ENCODE results near the gene PTPN4. TPM values are rescaled to one million over a fixed set of nuclear protein-coding genes. Genes with fewer than 3 reads are reported as not detected.
"Not testable (repeated sequence)": the region's sequence is repeated elsewhere in the genome, so short reads cannot be mapped to it uniquely, and the experiment has no call there.

PTPN4 gene
- total and polyA plus RNA-seq, 2 donors: 4.8 to 58.1 TPM

GRCh38 chr2:119947535-119947934, 187.8 kb downstream of the PTPN4 start:
- 93% methylated on average over 1 of the region's 1 CpG for WGBS
- no peak overlapping the region for H3K4me3 ChIP-seq (ENCODE audit: low read depth, low read length)
- no peak overlapping the region for H3K27ac ChIP-seq (ENCODE audit: low read depth)
- no peaks in the 10 kb centered on the region for H3K36me3 ChIP-seq (ENCODE audit: insufficient read depth)
- H3K4me1 ChIP-seq (ENCODE audit: insufficient read depth): no peaks in the 10 kb centered on the region
- DNase-seq (ENCODE audit: extremely low spot score): no peak

GRCh38 chr2:119950966-119951365, 191.2 kb downstream of the PTPN4 start:
- H3K4me3 ChIP-seq (ENCODE audit: low read depth, low read length): no peak overlapping the region
- no peak overlapping the region for H3K27ac ChIP-seq (ENCODE audit: low read depth)
- DNase-seq (ENCODE audit: extremely low spot score): no peak
- WGBS: 85% methylated on average over 2 of the region's 2 CpGs
- H3K36me3 ChIP-seq (ENCODE audit: insufficient read depth): no peaks in the 10 kb centered on the region
- no peaks in the 10 kb centered on the region for H3K4me1 ChIP-seq (ENCODE audit: insufficient read depth)

GRCh38 chr2:119958670-119959268, 199.0 kb downstream of the PTPN4 start:
- no peak overlapping the region for H3K27ac ChIP-seq (ENCODE audit: low read depth)
- no peaks in the 10 kb centered on the region for H3K4me1 ChIP-seq (ENCODE audit: insufficient read depth)
- no peak overlapping the region for H3K4me3 ChIP-seq (ENCODE audit: low read depth, low read length)
- no peaks in the 10 kb centered on the region for H3K36me3 ChIP-seq (ENCODE audit: insufficient read depth)
- no peak for DNase-seq (ENCODE audit: extremely low spot score)

- no peak overlapping the region for H3K4me3 ChIP-seq (ENCODE audit: low read depth, low read length)
- no peaks in the 10 kb centered on the region for H3K4me1 ChIP-seq (ENCODE audit: insufficient read depth)
- H3K36me3 ChIP-seq (ENCODE audit: insufficient read depth): no peaks in the 10 kb centered on the region
- no peak overlapping the region for H3K27ac ChIP-seq (ENCODE audit: low read depth)
- DNase-seq (ENCODE audit: extremely low spot score): no peak
- WGBS: 70% methylated on average over 2 of the region's 2 CpGs
These were observed 201.1 kb downstream of the PTPN4 start for GRCh38 chr2:119960821-119961220.

GRCh38 chr2:119981896-119982295, 222.2 kb downstream of the PTPN4 start:
- no peaks in the 10 kb centered on the region for H3K36me3 ChIP-seq (ENCODE audit: insufficient read depth)
- DNase-seq (ENCODE audit: extremely low spot score): no peak
- no peak overlapping the region for H3K27ac ChIP-seq (ENCODE audit: low read depth)
- H3K4me3 ChIP-seq (ENCODE audit: low read depth, low read length): no peak overlapping the region
- no peaks in the 10 kb centered on the region for H3K4me1 ChIP-seq (ENCODE audit: insufficient read depth)

GRCh38 chr2:119982506-119982905, 222.8 kb downstream of the PTPN4 start:
- Histone ChIP-seq H3K36me3 (ENCODE audit: insufficient read depth) (no peaks in the 10 kb centered on the region), H3K27ac (ENCODE audit: low read depth) (no peak overlapping the region), H3K4me3 (ENCODE audit: low read depth, low read length) (no peak overlapping the region), H3K4me1 (ENCODE audit: insufficient read depth) (no peaks in the 10 kb centered on the region)
- 74% methylated on average over 2 of the region's 2 CpGs for WGBS
- DNase-seq (ENCODE audit: extremely low spot score): no peak

GRCh38 chr2:119983108-119983507, 223.4 kb downstream of the PTPN4 start:
- H3K4me1 ChIP-seq (ENCODE audit: insufficient read depth): no peaks in the 10 kb centered on the region
- DNase-seq (ENCODE audit: extremely low spot score): no peak
- no peak overlapping the region for H3K27ac ChIP-seq (ENCODE audit: low read depth)
- no peak overlapping the region for H3K4me3 ChIP-seq (ENCODE audit: low read depth, low read length)
- 97% methylated on average over 3 of the region's 3 CpGs for WGBS
- no peaks in the 10 kb centered on the region for H3K36me3 ChIP-seq (ENCODE audit: insufficient read depth)

- no peaks in the 10 kb centered on the region for H3K4me1 ChIP-seq (ENCODE audit: insufficient read depth)
- WGBS: 77% methylated on average over 3 of the region's 3 CpGs
- no peaks in the 10 kb centered on the region for H3K36me3 ChIP-seq (ENCODE audit: insufficient read depth)
- no peak overlapping the region for H3K4me3 ChIP-seq (ENCODE audit: low read depth, low read length)
- no peak overlapping the region for H3K27ac ChIP-seq (ENCODE audit: low read depth)
- DNase-seq (ENCODE audit: extremely low spot score): no peak
These were observed 236.4 kb downstream of the PTPN4 start for GRCh38 chr2:119996148-119996547.

- not testable (repeated sequence) for H3K4me3 ChIP-seq (ENCODE audit: low read depth, low read length); H3K27ac ChIP-seq (ENCODE audit: low read depth); DNase-seq (ENCODE audit: extremely low spot score); H3K4me1 ChIP-seq (ENCODE audit: insufficient read depth); H3K36me3 ChIP-seq (ENCODE audit: insufficient read depth)
- 92% methylated on average over 55 of the region's 55 CpGs for WGBS
These were observed 237.5 kb downstream of the PTPN4 start for GRCh38 chr2:119996896-119997891.

- no peaks in the 10 kb centered on the region for H3K36me3 ChIP-seq (ENCODE audit: insufficient read depth)
- H3K4me3 ChIP-seq (ENCODE audit: low read depth, low read length): no peak overlapping the region
- no peaks in the 10 kb centered on the region for H3K4me1 ChIP-seq (ENCODE audit: insufficient read depth)
- H3K27ac ChIP-seq (ENCODE audit: low read depth): no peak overlapping the region
- 78% methylated on average over 1 of the region's 1 CpG for WGBS
- no peak for DNase-seq (ENCODE audit: extremely low spot score)
These were observed 241.7 kb downstream of the PTPN4 start for GRCh38 chr2:120001471-120001870.

- no peak overlapping the region for H3K27ac ChIP-seq (ENCODE audit: low read depth)
- H3K4me3 ChIP-seq (ENCODE audit: low read depth, low read length): no peak overlapping the region
- no peak for DNase-seq (ENCODE audit: extremely low spot score)
- H3K36me3 ChIP-seq (ENCODE audit: insufficient read depth): no peaks in the 10 kb centered on the region
- no peaks in the 10 kb centered on the region for H3K4me1 ChIP-seq (ENCODE audit: insufficient read depth)
These were observed 244.5 kb downstream of the PTPN4 start for GRCh38 chr2:120004254-120004653.

- H3K27ac ChIP-seq (ENCODE audit: low read depth): no peak overlapping the region
- no peaks in the 10 kb centered on the region for H3K4me1 ChIP-seq (ENCODE audit: insufficient read depth)
- WGBS: 93% methylated on average over 11 of the region's 11 CpGs
- no peaks in the 10 kb centered on the region for H3K36me3 ChIP-seq (ENCODE audit: insufficient read depth)
- no peak for DNase-seq (ENCODE audit: extremely low spot score)
- H3K4me3 ChIP-seq (ENCODE audit: low read depth, low read length): no peak overlapping the region
These were observed 246.3 kb downstream of the PTPN4 start for GRCh38 chr2:120005834-120006521.

- DNase-seq (ENCODE audit: extremely low spot score): no peak
- 94% methylated on average over 4 of the region's 4 CpGs for WGBS
These were observed 248.1 kb downstream of the PTPN4 start for GRCh38 chr2:120007851-120008250.

GRCh38 chr2:120012363-120012762, 252.6 kb downstream of the PTPN4 start:
- H3K36me3 ChIP-seq (ENCODE audit: insufficient read depth): no peaks in the 10 kb centered on the region
- H3K27ac ChIP-seq (ENCODE audit: low read depth): no peak overlapping the region
- peaks cover 2% of the 10 kb centered on the region for H3K4me1 ChIP-seq (ENCODE audit: insufficient read depth)
- 20% methylated on average over 8 of the region's 8 CpGs for WGBS
- no peak for DNase-seq (ENCODE audit: extremely low spot score)
- peak overlapping the region; percentile 93 for H3K4me3 ChIP-seq (ENCODE audit: low read depth, low read length)

More at GRCh38 chr2:120007851-120008250, 248.1 kb downstream of the PTPN4 start:
- Histone ChIP-seq H3K4me3 (ENCODE audit: low read depth, low read length) (no peak overlapping the region), H3K4me1 (ENCODE audit: insufficient read depth) (no peaks in the 10 kb centered on the region), H3K27ac (ENCODE audit: low read depth) (no peak overlapping the region), H3K36me3 (ENCODE audit: insufficient read depth) (no peaks in the 10 kb centered on the region)
